ENCODE data around the gene BLM.
"Not testable (repeated sequence)": the region's sequence is repeated elsewhere in the genome, so short reads cannot be mapped to it uniquely, and the experiment has no call there.

Gene BLM

DNA sequence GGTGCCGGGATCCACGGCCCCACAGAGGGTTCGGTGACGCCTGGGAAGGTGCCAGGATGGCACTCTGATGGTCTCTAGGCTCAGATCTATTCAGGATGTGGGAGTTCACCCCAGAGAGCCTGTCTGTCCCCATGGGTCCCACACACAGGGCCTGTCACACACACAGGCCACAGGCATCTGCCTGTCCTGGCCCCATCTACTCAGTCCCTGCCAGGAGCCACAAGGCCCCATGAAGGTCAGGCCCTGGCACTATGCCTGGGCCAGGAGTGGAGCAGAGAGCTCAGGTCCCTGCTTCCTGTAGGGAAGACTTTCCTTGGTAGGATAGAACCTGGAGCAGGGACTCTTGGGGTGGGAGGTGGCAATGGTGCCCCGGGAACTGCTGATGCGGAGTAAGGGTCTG lies 102.2 kb downstream of the BLM start:
- Histone ChIP-seq H3K27me3 (replicated peaks) (no peaks in the 10 kb centered on the region), H3K36me3 (replicated peaks) (no peaks in the 10 kb centered on the region), H3K4me3 (ENCODE audit: low read depth, low read length) (no peak overlapping the region), H3K27ac (no peak overlapping the region)
- in situ Hi-C loops (cut with HindIII; ENCODE audit: low pct_ligation_motif_present, low sequenced_read_pairs): no loop called here
- DNase-seq: no peak
- TF ChIP-seq, protein P1, sequence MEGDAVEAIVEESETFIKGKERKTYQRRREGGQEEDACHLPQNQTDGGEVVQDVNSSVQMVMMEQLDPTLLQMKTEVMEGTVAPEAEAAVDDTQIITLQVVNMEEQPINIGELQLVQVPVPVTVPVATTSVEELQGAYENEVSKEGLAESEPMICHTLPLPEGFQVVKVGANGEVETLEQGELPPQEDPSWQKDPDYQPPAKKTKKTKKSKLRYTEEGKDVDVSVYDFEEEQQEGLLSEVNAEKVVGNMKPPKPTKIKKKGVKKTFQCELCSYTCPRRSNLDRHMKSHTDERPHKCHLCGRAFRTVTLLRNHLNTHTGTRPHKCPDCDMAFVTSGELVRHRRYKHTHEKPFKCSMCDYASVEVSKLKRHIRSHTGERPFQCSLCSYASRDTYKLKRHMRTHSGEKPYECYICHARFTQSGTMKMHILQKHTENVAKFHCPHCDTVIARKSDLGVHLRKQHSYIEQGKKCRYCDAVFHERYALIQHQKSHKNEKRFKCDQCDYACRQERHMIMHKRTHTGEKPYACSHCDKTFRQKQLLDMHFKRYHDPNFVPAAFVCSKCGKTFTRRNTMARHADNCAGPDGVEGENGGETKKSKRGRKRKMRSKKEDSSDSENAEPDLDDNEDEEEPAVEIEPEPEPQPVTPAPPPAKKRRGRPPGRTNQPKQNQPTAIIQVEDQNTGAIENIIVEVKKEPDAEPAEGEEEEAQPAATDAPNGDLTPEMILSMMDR (IDR thresholded peaks at IDR 0.05; ENCODE audit: low read depth, low read length, missing control alignments): no peak

DNA sequence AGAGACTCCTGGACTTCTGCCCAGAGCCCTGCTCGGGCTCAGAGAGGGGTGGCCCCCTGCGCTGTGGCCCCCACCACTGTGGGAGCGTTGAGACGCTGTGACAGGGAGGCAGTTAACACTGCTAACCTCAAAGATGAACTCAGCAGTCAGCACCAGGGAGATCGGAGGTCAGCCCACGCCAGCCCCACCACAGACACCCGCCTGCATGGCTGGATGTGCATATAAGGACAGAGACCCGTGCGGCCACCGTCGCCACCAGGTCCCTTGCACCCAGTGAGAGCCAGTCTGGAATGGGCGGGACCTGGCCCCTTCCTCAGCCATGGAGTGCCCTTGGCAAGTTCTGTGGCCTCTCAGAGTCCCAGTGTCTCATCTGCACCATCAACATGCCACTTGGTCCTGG lies 102.7 kb downstream of the BLM start:
- TF ChIP-seq, protein P1 (IDR thresholded peaks at IDR 0.05; ENCODE audit: low read depth, low read length, missing control alignments): no peak
- no peak overlapping the region for H3K4me3 ChIP-seq (ENCODE audit: low read depth, low read length)
- no peaks in the 10 kb centered on the region for H3K27me3 ChIP-seq (replicated peaks)
- DNase-seq: no peak
- no peak overlapping the region for H3K27ac ChIP-seq
- no peaks in the 10 kb centered on the region for H3K36me3 ChIP-seq (replicated peaks)
- in situ Hi-C loops (cut with HindIII; ENCODE audit: low pct_ligation_motif_present, low sequenced_read_pairs): no loop called here

DNA sequence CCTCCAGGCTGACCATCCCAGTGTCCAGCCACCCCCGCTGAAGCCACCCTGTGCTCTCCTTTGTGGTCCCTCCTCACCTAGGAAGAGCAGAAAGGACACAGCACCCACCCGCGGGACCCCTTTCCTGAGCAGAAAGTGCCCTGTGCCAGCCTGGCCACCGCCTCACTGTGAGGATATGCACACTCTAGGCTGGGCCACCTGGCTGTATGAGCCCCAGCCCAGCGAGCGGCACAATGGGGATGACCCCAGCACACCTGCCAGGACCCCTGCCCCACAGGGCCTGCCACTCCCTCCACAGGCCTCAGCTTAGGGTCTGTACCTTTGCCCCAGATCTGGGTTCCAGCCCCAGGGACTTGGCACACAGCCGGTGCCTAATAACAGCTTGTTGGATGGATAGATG lies 103.3 kb downstream of the BLM start:
- no peak for DNase-seq
- in situ Hi-C loops (cut with HindIII; ENCODE audit: low pct_ligation_motif_present, low sequenced_read_pairs): no loop called here
- Histone ChIP-seq H3K4me3 (ENCODE audit: low read depth, low read length) (no peak overlapping the region), H3K36me3 (replicated peaks) (no peaks in the 10 kb centered on the region), H3K27me3 (replicated peaks) (no peaks in the 10 kb centered on the region), H3K27ac (no peak overlapping the region)
- TF ChIP-seq, protein P1 (IDR thresholded peaks at IDR 0.05; ENCODE audit: low read depth, low read length, missing control alignments): no peak

DNA sequence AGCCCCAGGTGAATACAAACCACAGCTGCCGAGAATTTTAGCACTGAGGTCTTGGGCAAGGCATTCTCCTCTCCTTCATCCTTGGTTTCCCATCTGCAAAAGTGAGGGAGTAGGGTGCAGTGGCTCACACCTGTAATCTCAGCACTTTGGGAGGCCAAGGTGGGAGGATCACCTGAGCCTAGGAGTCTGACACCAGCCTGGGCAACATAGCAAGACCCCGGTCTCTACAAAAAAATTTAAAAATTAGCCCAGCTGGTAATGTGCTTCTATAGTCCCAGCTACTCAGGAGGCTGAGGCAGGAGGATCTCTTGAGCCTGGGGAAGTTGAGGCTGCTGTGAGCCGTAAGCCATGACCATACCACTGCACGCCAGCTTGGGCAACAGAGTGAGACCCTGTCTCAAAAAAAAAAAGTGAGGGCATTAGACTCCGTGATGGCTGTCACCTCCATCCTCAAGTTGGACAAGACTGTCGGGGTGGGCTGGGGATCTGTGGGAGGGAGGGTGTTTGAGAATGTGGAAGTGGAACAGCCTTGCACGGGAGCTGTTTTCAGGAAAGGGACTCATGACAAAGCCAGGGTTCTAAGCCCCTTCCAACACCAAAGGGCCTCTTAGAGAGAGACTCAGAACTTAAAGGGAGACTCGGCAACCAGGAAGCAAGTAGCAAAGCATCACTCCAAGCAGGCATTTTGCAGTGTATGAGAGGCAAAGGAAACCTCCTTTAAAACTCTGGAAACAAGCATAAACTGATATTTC lies 105.2 kb downstream of the BLM start:
- Histone ChIP-seq H3K27me3 (replicated peaks) (no peaks in the 10 kb centered on the region), H3K4me3 (ENCODE audit: low read depth, low read length) (no peak overlapping the region), H3K36me3 (replicated peaks) (no peaks in the 10 kb centered on the region), H3K27ac (no peak overlapping the region)
- in situ Hi-C loops (cut with HindIII; ENCODE audit: low pct_ligation_motif_present, low sequenced_read_pairs): no loop called here
- TF ChIP-seq, protein P1 (IDR thresholded peaks at IDR 0.05; ENCODE audit: low read depth, low read length, missing control alignments): no peak
- DNase-seq: no peak

DNA sequence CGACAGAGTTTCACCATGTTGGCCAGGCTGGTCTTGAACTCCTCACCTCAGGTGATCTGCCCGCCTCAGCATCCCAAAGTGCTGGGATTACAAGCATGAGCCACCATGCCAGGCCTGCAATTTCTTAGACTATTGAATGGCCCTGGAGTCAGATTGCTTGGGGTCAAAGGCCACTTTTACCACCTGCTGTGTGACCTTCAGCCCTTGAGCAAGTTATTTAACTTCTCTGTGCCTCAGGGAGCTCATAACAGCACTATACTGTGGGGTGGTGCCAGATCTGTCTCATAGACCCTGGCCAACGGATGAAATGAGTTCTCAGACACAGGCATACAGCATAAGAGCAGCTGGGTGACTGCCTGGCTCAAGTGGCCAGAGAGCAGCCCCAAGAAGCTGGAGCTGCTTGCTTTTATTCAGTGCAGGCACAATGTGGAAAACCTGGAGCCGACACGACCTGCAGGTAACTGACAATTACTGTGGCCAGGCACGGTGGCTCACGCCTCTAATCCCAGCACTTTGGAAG lies 106.4 kb downstream of the BLM start:
- no peaks in the 10 kb centered on the region for H3K27me3 ChIP-seq (replicated peaks)
- TF ChIP-seq, protein P1 (IDR thresholded peaks at IDR 0.05; ENCODE audit: low read depth, low read length, missing control alignments): no peak
- no peaks in the 10 kb centered on the region for H3K36me3 ChIP-seq (replicated peaks)
- H3K4me3 ChIP-seq (ENCODE audit: low read depth, low read length): no peak overlapping the region
- in situ Hi-C loops (cut with HindIII; ENCODE audit: low pct_ligation_motif_present, low sequenced_read_pairs): no loop called here
- no peak overlapping the region for H3K27ac ChIP-seq
- DNase-seq: no peak

DNA sequence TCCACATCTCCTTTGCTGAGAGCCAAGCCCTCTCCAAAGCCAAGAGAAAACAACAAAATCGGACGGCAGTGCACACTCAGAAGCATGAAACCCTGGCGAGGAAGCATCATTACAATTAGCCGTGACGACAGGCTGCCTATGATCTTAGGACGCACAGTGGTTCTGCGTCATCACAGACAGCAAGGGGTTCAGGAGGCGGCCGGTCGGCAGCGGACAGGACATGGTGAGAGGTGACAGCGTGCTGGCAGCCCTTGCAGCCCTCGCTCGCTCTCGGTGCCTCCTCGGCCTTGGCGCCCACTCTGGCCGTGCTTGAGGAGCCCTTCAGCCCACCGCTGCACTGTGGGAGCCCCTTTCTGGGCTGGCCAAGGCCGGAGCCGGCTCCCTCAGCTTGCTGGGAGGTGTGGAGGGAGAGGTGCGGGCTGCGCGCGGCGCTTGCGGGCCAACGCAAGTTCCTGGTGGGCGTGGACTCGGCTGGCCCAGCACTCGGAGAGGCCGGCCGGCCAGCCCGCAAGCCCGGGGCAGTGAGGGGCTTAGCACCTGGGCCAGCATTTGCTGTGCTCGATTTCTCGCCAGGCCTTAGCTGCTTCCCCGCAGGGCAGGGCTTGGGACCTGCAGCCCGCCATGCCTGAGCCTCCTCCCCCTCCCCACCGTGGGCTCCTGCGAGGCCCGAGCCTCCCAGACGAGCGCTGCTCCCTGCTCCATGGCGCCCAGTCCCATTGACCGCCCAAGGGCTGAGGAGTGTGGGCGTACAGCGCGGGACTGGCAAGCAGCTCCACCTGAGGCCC lies 108.2 kb downstream of the BLM start:
- not testable (repeated sequence) for DNase-seq

DNA sequence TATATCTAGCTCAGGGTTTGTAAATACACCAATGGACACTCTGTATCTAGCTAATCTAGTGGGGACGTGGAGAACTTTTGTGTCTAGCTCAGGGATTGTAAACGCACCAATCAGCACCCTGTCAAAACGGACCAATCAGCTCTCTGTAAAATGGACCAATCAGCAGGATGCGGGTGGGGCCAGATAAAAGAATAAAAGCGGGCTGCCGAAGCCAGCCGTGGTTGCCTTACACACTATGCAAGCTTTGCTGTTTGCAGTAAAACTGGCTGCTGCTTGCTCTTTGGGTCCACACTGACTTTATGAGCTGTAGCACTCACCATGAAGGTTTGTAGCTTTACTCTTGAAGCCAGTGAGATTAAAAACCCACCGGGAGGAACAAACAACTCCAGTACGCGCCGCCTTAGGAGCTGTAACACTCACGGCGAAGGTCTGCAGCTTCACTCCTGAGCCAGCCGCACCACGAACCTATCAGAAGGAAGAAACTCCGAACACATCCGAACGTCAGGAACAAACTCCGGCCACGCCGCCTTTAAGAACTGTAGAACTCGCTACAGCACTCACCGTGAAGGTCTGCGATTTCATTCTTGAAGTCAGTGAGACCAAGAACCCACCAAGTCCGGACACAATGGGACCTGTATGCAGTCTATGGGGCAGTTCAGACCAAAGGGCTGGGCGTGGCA lies 109.2 kb downstream of the BLM start:
- H3K27me3 ChIP-seq (replicated peaks); H3K4me3 ChIP-seq (ENCODE audit: low read depth, low read length); H3K36me3 ChIP-seq (replicated peaks); DNase-seq; in situ Hi-C loops (cut with HindIII; ENCODE audit: low pct_ligation_motif_present, low sequenced_read_pairs); H3K27ac ChIP-seq: not testable (repeated sequence)

More for the DNA sequence above, 108.2 kb downstream of the BLM start:
- H3K27ac ChIP-seq; H3K27me3 ChIP-seq (replicated peaks); in situ Hi-C loops (cut with HindIII; ENCODE audit: low pct_ligation_motif_present, low sequenced_read_pairs); H3K36me3 ChIP-seq (replicated peaks); H3K4me3 ChIP-seq (ENCODE audit: low read depth, low read length): not testable (repeated sequence)

Data from brain microvascular endothelial cell (primary cell).